GM12865 (cell line): ENCODE results near the gene CACNB2.
"Not testable (repeated sequence)": the region's sequence is repeated elsewhere in the genome, so short reads cannot be mapped to it uniquely, and the experiment has no call there.

Source experiments
- DNase-seq: peaks from one replicate; pipeline ENCODE4 v3.0.0; 2010; ENCODE audit warnings: low read depth
- H3K4me3 ChIP-seq: 2 replicates; pipeline ENCODE4 v1.5.1; 2011; ENCODE audit warnings: mild to moderate bottlenecking, low read depth, low read length, control low read depth
- TF ChIP-seq, protein P1 (sequence below): IDR thresholded peaks from 2 replicates; pipeline ENCODE4 v1.5.1; 2011; ENCODE audit warnings: low read length, control low read depth, low read depth, inconsistent platforms; ENCODE audit not compliant: insufficient read depth; ENCODE audit errors: missing control alignments

CACNB2 gene

GRCh38 chr10:18439601-18440000, 299.4 kb downstream of the CACNB2 start:
- DNase-seq: no peak
- TF ChIP-seq, protein P1, sequence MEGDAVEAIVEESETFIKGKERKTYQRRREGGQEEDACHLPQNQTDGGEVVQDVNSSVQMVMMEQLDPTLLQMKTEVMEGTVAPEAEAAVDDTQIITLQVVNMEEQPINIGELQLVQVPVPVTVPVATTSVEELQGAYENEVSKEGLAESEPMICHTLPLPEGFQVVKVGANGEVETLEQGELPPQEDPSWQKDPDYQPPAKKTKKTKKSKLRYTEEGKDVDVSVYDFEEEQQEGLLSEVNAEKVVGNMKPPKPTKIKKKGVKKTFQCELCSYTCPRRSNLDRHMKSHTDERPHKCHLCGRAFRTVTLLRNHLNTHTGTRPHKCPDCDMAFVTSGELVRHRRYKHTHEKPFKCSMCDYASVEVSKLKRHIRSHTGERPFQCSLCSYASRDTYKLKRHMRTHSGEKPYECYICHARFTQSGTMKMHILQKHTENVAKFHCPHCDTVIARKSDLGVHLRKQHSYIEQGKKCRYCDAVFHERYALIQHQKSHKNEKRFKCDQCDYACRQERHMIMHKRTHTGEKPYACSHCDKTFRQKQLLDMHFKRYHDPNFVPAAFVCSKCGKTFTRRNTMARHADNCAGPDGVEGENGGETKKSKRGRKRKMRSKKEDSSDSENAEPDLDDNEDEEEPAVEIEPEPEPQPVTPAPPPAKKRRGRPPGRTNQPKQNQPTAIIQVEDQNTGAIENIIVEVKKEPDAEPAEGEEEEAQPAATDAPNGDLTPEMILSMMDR: no peak
- no peak overlapping the region for H3K4me3 ChIP-seq

DNA sequence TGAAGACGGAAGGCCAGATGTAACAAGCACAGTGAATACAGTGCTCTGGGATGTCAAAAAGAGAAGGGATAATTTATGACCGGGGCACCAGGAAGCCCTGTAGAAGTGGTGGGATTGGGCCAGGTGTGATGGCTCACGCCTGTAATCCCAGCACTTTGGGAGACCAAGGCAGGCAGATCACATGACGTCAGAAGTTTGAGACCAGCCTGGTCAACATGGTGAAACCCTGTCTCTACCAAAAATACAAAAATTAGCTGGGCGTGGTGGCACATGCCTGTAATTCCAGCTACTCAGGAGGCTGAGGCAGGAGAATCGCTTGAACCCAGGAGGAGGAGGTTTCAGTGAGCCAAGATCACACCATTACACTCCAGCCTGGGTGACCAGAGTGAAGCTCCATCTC, 305.4 kb downstream of the CACNB2 start:
- H3K4me3 ChIP-seq, DNase-seq: not testable (repeated sequence)

GRCh38 chr10:18446205-18446604, 306.0 kb downstream of the CACNB2 start:
- no peak for DNase-seq
- H3K4me3 ChIP-seq: no peak overlapping the region
- TF ChIP-seq, protein P1: no peak

DNA sequence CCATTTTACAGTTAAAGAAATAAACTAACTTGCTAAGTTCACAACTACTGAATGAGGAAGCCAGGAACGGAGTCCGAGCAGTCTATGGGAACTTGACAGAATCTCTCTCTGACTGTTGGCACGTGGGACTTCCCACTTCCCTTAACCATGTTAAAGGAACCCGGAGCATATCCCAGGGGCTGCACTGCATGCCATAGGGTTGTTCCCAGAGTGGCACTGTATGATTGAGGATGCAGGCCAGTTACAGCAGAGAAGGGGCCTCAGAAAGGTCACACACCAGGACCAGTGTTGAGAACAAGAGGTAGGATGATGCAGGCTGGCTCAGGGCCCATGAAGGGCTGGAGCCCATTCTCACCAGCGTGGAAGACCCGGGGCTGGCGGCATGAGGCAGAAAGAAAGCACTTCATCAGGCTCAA, 309.4 kb downstream of the CACNB2 start:
- H3K4me3 ChIP-seq: no peak overlapping the region
- no peak for DNase-seq
- TF ChIP-seq, protein P1: no peak

GRCh38 chr10:18450298-18450697, 310.1 kb downstream of the CACNB2 start:
- no peak overlapping the region for H3K4me3 ChIP-seq
- TF ChIP-seq, protein P1: no peak
- no peak for DNase-seq

GRCh38 chr10:18455086-18455884, 315.1 kb downstream of the CACNB2 start:
- no peak for DNase-seq
- no peak overlapping the region for H3K4me3 ChIP-seq
- TF ChIP-seq, protein P1: no peak

DNA sequence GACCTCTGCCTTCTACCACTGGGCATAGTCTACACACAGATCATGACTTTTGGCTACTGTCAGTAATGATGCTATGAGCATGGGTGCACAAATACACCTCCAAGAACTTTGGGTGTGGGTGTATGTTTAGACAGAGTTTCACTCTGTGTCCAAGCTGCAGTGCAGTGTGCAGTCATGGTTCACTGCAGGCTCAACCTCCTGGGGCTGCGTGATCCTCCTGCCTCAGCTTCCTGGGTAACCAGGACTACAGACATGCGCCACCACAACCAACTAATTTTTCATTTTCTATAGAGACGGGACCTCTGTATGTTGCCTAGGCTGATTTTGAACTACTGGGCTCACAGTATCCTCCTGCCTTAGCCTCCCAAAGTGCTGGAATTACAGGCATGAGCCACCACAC, 316.8 kb downstream of the CACNB2 start:
- TF ChIP-seq, protein P1: no peak
- no peak overlapping the region for H3K4me3 ChIP-seq
- DNase-seq: peak; percentile 55
